ENCODE measurements around the gene LIN54. TPM values are rescaled to one million over a fixed set of nuclear protein-coding genes. Genes with fewer than 3 reads are reported as not detected.

The LIN54 gene
- total and polyA plus RNA-seq, 9 of the 15 experiments (the other 6 are each of a cell fraction or from before 2014, with no cell fraction given), result 2.2 to 22.5 (median 15.8) TPM

- TF ChIP-seq ZNF24 (IDR thresholded peaks at IDR 0.05) (peak; percentile 85), ZBTB49 (CRISPR knock-in tag; IDR thresholded peaks at IDR 0.05; ENCODE audit: borderline replicate concordance) (no peak), CBX8 (IDR thresholded peaks at IDR 0.05; ENCODE audit: borderline replicate concordance, extremely low read depth, low read depth, low read length, poor library complexity, severe bottlenecking) (no peak), PTRF (tag; IDR thresholded peaks at IDR 0.05) (no peak), NR4A1 (CRISPR knock-in tag; IDR thresholded peaks at IDR 0.05) (peak; percentile 24; the same call in 1 of the 2 replicates), NR4A1 (tag; IDR thresholded peaks at IDR 0.05) (0 out of 2 replicates have a peak, but pooled peaks have one; percentile 20), MNT (conservative IDR thresholded peaks at IDR 0.05) (peak; percentile 75 to 93), ADNP (tag; IDR thresholded peaks at IDR 0.05) (no peak), TSC22D4 (tag; IDR thresholded peaks at IDR 0.05) (no peak), ZNF561 (CRISPR knock-in tag; conservative IDR thresholded peaks at IDR 0.05) (no peak), ZNF668 (CRISPR knock-in tag; IDR thresholded peaks at IDR 0.05) (no peak), ZNF280A (IDR thresholded peaks at IDR 0.05; ENCODE audit: low read depth, partially characterized antibody) (no peak), FIP1L1 (IDR thresholded peaks at IDR 0.05; ENCODE audit: low read depth, low read length, poor library complexity, severe bottlenecking) (peak; percentile 88), ARHGAP35 (IDR thresholded peaks at IDR 0.05; ENCODE audit: partially characterized antibody) (no peak), TCF7L2 (IDR thresholded peaks at IDR 0.05; ENCODE audit: low read depth, low read length) (no peak), THAP7 (CRISPR knock-in tag; IDR thresholded peaks at IDR 0.05) (no peak), FOXO4 (CRISPR knock-in tag; IDR thresholded peaks at IDR 0.05) (no peak), ZNF431 (CRISPR knock-in tag; IDR thresholded peaks at IDR 0.05) (peak; percentile 65), TBL1XR1 (IDR thresholded peaks at IDR 0.05; ENCODE audit: low read length in 2 of 2) (0 out of 4 replicates have a peak, but pooled peaks of 1 of the 2 experiments have one; percentile 34)
Observed at GRCh38 chr4:82900411-82901182, 110.0 kb downstream of the LIN54 start, which contains the start of gene THAP9 (continued).
